Spleen (tissue), 11 donors: ENCODE data around the gene CAMKK1. TPM values are rescaled to one million over a fixed set of nuclear protein-coding genes. Genes with fewer than 3 reads are reported as not detected.
A peak's percentile ranks its signal among the peaks of the same experiment; 100 is the strongest.
"Not testable (repeated sequence)": the region's sequence is repeated elsewhere in the genome, so short reads cannot be mapped to it uniquely, and the experiment has no call there.

Source experiments
- DNase-seq: peaks from one replicate; pipeline ENCODE4 v3.0.0-alpha.2; 2020
- H3K27ac ChIP-seq, 8 donors: fragments of 200-600 bp; sonication (generic) in 7 of 8; 1 replicate in 4 of 8; 2 replicates in 4 of 8; pipeline versions ENCODE4 v1.5.0 to v1.8.0; 2016 to 2021; ENCODE audit warnings: inconsistent platforms in 4 of 8, mild to moderate bottlenecking in 4 of 8, moderate library complexity in 1 of 8
- H3K27me3 ChIP-seq, 7 donors: fragments of 200-600 bp; sonication (generic) in 6 of 7; replicated peaks in 1 of 7; 1 replicate in 4 of 7; 2 replicates in 3 of 7; pipeline versions ENCODE4 v1.5.0 to v1.8.0; 2016 to 2021; ENCODE audit warnings: inconsistent platforms in 3 of 7, mild to moderate bottlenecking in 1 of 7
- H3K36me3 ChIP-seq, 6 donors: fragments of 200-600 bp; sonication (generic) in 5 of 6; 1 replicate in 4 of 6; 2 replicates in 2 of 6; pipeline versions ENCODE4 v1.5.0 to v1.8.0; 2016 to 2021; ENCODE audit warnings: inconsistent platforms in 2 of 6
- H3K4me1 ChIP-seq, 6 donors: fragments of 200-600 bp; sonication (generic) in 5 of 6; 1 replicate in 3 of 6; 2 replicates in 3 of 6; pipeline versions ENCODE4 v1.5.0 to v1.8.0; 2016 to 2021; ENCODE audit warnings: inconsistent platforms in 3 of 6
- H3K4me3 ChIP-seq, 8 donors: fragments of 200-600 bp; sonication (generic) in 7 of 8; 1 replicate in 4 of 8; 2 replicates in 4 of 8; pipeline versions ENCODE4 v1.5.0 to v1.8.0; 2016 to 2021; ENCODE audit warnings: inconsistent platforms in 4 of 8, mild to moderate bottlenecking in 4 of 8, moderate library complexity in 2 of 8
- H3K9me3 ChIP-seq, 8 donors: fragments of 200-600 bp; sonication (generic) in 7 of 8; 1 replicate in 4 of 8; 2 replicates in 4 of 8; pipeline versions ENCODE4 v1.5.0 to v1.8.0; 2016 to 2021; ENCODE audit warnings: inconsistent platforms in 4 of 8
- CTCF ChIP-seq, 11 experiments: fragments of 200-600 bp in 7 of 11; fragments of 450-650 bp in 4 of 11; sonication (generic) in 4 of 11; IDR thresholded peaks in 8 of 11; conservative IDR thresholded peaks in 3 of 11; 1 replicate in 7 of 11; 2 replicates in 4 of 11; pipeline versions ENCODE4 v1.4.0 to v1.8.0; 2016 to 2021; ENCODE audit warnings: antibody characterized with exemption in 11 of 11, inconsistent platforms in 4 of 11, mild to moderate bottlenecking in 1 of 11
- POLR2A ChIP-seq, 3 donors: fragments of 450-650 bp; IDR thresholded peaks; one replicate each; pipeline ENCODE4 v1.5.1; 2017; ENCODE audit warnings: antibody characterized with exemption in 3 of 3, mild to moderate bottlenecking in 1 of 3
- POLR2AphosphoS5 ChIP-seq, 3 donors: sonication (generic); formaldehyde crosslinking; IDR thresholded peaks; one replicate each; pipeline ENCODE4 v1.5.1; 2017; ENCODE audit warnings: antibody characterized with exemption in 3 of 3
- WGBS, 5 donors: extraction: QIAGEN DNeasy Blood & Tissue Kit in 3 of 5; methylation state at CpG; one replicate each; pipeline versions ENCODE4 v1.1.5 to v1.1.7; 2013 to 2018; 5-methylcytosine and 5-hydroxymethylcytosine counted together
- intact Hi-C: fragments of 100-400 bp; cut with DNase I; formaldehyde crosslinking; loops from one replicate; pipeline ENCODE4 v1.15.0; 2023; ENCODE audit warnings: low total_unique reads
- polyA plus RNA-seq, 3 donors: library from polyadenylated mRNA; stranded (reverse); fragments of 200-250 nt; gene quantifications; one replicate each; pipeline ENCODE4 v1.2.1, GENCODE V29; 2013
- total RNA-seq, 7 donors: library from RNA; depleted of rRNA in 3 of 7; stranded (reverse); fragments of >200 nt in 3 of 7; fragmentation: NEBNext Ultra II Directional in 4 of 7; extraction: Animal tissue kit (Norgen Biotek cat#: 25700) in 4 of 7; gene quantifications; one replicate each; pipeline versions ENCODE4 v1.1.0 to v1.2.1, GENCODE V29; 2016 to 2021
- donor health status: healthy with polysubstance abuse.
- donor health status: DM: no; HTN: no; CAD: no; lungs with moderate emphysema.
- donor health status: DM: no; HTN: no; CAD: no.
- donor health status: Bipolar disorder and iron deficiency.
- donor health status: healthy.
- donor health status: DM: no; HTN: no; CAD: no.
- donor health status: DM: yes; HTN: yes; CAD: no.

CAMKK1 gene
- total and polyA plus RNA-seq, 10 donors = 5.2 to 13.0 (median 9.0) TPM

- peak; percentile 71 for DNase-seq
- peak overlapping the region in 6 of 8 donors; percentile 77 to 93 (median 92) for H3K4me3 ChIP-seq
- intact Hi-C loops = no loop called here
- TF ChIP-seq CTCF (IDR thresholded peaks at IDR 0.05 in 8 of 11, conservative IDR thresholded peaks at IDR 0.05 in 3 of 11) (peak in 2 of 11 experiments; percentile 8 to 40), POLR2AphosphoS5 (IDR thresholded peaks at IDR 0.05) (no peak)
- peaks cover 10 to 47% (median 27%) of the 10 kb centered on the region in 6 donors for H3K4me1 ChIP-seq
- WGBS, 5 donors = 48 to 73% (median 49%) methylated on average over 11 to 17 of the region's 17 CpGs
- peak overlapping the region in 4 of 8 donors; percentile 74 to 95 (median 86) for H3K27ac ChIP-seq
- H3K36me3 ChIP-seq = peaks cover 0 to 30% (median 12%) of the 10 kb centered on the region in 6 donors
- no peaks in the 10 kb centered on the region for H3K9me3 ChIP-seq
- no peaks in the 10 kb centered on the region for H3K27me3 ChIP-seq
Measured at GRCh38 chr17:3846437-3847164, 46.3 kb downstream of the CAMKK1 start.

GRCh38 chr17:3845621-3846436 is 47.0 kb downstream of the CAMKK1 start, which contains the start of gene NCBP3:
Gene NCBP3 (minus strand): TSS chr17:3846246. CDS start chr17:3846223, 23 bp downstream.
- Histone ChIP-seq H3K27ac (peak within 1 kb of the TSS; percentile 74 to 95 (median 89)), H3K9me3 (no peaks in the 10 kb centered on the region), H3K4me3 (peak within 1 kb of the TSS; percentile 77 to 93 (median 90)), H3K27me3 (no peaks in the 10 kb centered on the region), H3K36me3 (peaks cover 0 to 38% (median 16%) of the 10 kb centered on the region in 6 donors), H3K4me1 (peaks cover 10 to 54% (median 30%) of the 10 kb centered on the region in 6 donors)
- TF ChIP-seq CTCF (IDR thresholded peaks at IDR 0.05 in 8 of 11, conservative IDR thresholded peaks at IDR 0.05 in 3 of 11) (peak; percentile 96 to 100 (median 99)), POLR2AphosphoS5 (IDR thresholded peaks at IDR 0.05) (peak; percentile 93 to 95 (median 95)), POLR2A (IDR thresholded peaks at IDR 0.05) (peak in 2 of 3 donors; percentile 33 to 88)
- DNase-seq = peak; percentile 99
- WGBS, 5 donors = 0 to 1% (median 1%) methylated on average over 56 to 76 of the region's 76 CpGs
- intact Hi-C loops = no loop called here

- TF ChIP-seq CTCF (IDR thresholded peaks at IDR 0.05 in 8 of 11, conservative IDR thresholded peaks at IDR 0.05 in 3 of 11) = no peak
- no peak for TF ChIP-seq POLR2A (IDR thresholded peaks at IDR 0.05)
- TF ChIP-seq POLR2AphosphoS5 (IDR thresholded peaks at IDR 0.05) = no peak
- H3K9me3 ChIP-seq = no peaks in the 10 kb centered on the region
- no peaks in the 10 kb centered on the region for H3K27me3 ChIP-seq
- DNase-seq = no peak
- peak overlapping the region; percentile 77 to 93 (median 90) for H3K4me3 ChIP-seq
- H3K4me1 ChIP-seq = peaks cover 10 to 60% (median 30%) of the 10 kb centered on the region in 6 donors
- WGBS, 5 donors = 0 to 1% (median 0%) methylated on average over 8 of the region's 8 CpGs
- intact Hi-C loops = no loop called here
- peaks cover 0 to 43% (median 21%) of the 10 kb centered on the region in 6 donors for H3K36me3 ChIP-seq
- peak overlapping the region; percentile 74 to 95 (median 89) for H3K27ac ChIP-seq
Measured at GRCh38 chr17:3845291-3845620, 47.6 kb downstream of the CAMKK1 start.

- H3K9me3 ChIP-seq, H3K27me3 ChIP-seq, intact Hi-C loops: not testable (repeated sequence)
- H3K4me3 ChIP-seq = peak overlapping the region in 3 of 8 donors; percentile 89 to 93 (median 92)
- DNase-seq = peak; percentile 61
- peaks cover 0 to 50% (median 27%) of the 10 kb centered on the region in 6 donors for H3K36me3 ChIP-seq
- peak overlapping the region in 1 of 8 donors; percentile 95 for H3K27ac ChIP-seq
- WGBS, 5 donors = 93 to 95% (median 94%) methylated on average over 19 of the region's 19 CpGs
- H3K4me1 ChIP-seq = peaks cover 10 to 67% (median 30%) of the 10 kb centered on the region in 6 donors
Measured at GRCh38 chr17:3844556-3844955, 48.3 kb downstream of the CAMKK1 start.
